Measurements from ENCODE around the gene CMTM8. TPM values are rescaled to one million over a fixed set of nuclear protein-coding genes. Genes with fewer than 3 reads are reported as not detected.
"Not testable (repeated sequence)": the region's sequence is repeated elsewhere in the genome, so short reads cannot be mapped to it uniquely, and the experiment has no call there.

CMTM8 gene
- total RNA-seq, 1 donor from 2014 or later = 9.0 TPM

GRCh38 chr3:32219537-32219936 lies 18.9 kb upstream of the CMTM8 start:
- no peak overlapping the region for H3K4me3 Mint-ChIP-seq
- H3K27me3 Mint-ChIP-seq = peaks cover 3% of the 10 kb centered on the region
- peaks cover 14% of the 10 kb centered on the region for H3K9me3 Mint-ChIP-seq
- H3K4me1 Mint-ChIP-seq (ENCODE audit: unreplicated experiment) = peaks cover 24% of the 10 kb centered on the region
- H3K36me3 Mint-ChIP-seq = no peaks in the 10 kb centered on the region
- H3K27ac Mint-ChIP-seq = no peak overlapping the region
- no peak for DNase-seq (ENCODE audit: extremely low spot score, unreplicated experiment)
- no peak for TF ChIP-seq CTCF (conservative IDR thresholded peaks at IDR 0.05)

GRCh38 chr3:32220006-32220405 lies 18.5 kb upstream of the CMTM8 start:
- no peaks in the 10 kb centered on the region for H3K36me3 Mint-ChIP-seq
- peaks cover 26% of the 10 kb centered on the region for H3K4me1 Mint-ChIP-seq (ENCODE audit: unreplicated experiment)
- H3K27ac Mint-ChIP-seq = no peak overlapping the region
- DNase-seq (ENCODE audit: extremely low spot score, unreplicated experiment) = no peak
- H3K9me3 Mint-ChIP-seq = peaks cover 14% of the 10 kb centered on the region
- TF ChIP-seq CTCF (conservative IDR thresholded peaks at IDR 0.05) = no peak
- no peak overlapping the region for H3K4me3 Mint-ChIP-seq
- peaks cover 3% of the 10 kb centered on the region for H3K27me3 Mint-ChIP-seq

DNA sequence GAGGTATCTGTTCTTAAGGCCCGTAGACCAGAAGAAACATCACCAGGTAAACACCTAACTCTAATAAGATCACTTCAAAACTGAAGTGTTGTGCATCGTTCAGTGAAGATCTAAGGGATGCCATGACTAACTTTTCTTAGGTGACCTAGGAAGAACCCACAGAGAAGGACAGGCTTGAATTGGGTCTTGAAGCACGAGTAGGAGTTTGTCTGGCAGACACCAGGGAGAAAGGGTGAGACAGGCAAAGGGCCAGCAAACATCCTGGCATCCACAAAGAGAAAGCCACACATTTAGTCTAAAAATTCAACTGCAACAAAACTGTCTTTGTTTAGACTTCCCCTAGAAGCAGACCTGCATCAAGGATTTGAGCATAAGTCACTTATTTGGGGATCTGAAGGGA lies 15.5 kb upstream of the CMTM8 start:
- Mint-ChIP-seq H3K27ac (no peak overlapping the region), H3K4me3 (no peak overlapping the region), H3K27me3 (peaks cover 3% of the 10 kb centered on the region), H3K4me1 (ENCODE audit: unreplicated experiment) (peaks cover 25% of the 10 kb centered on the region), H3K36me3 (no peaks in the 10 kb centered on the region), H3K9me3 (peaks cover 25% of the 10 kb centered on the region)
- no peak for TF ChIP-seq CTCF (conservative IDR thresholded peaks at IDR 0.05)
- DNase-seq (ENCODE audit: extremely low spot score, unreplicated experiment) = no peak

DNA sequence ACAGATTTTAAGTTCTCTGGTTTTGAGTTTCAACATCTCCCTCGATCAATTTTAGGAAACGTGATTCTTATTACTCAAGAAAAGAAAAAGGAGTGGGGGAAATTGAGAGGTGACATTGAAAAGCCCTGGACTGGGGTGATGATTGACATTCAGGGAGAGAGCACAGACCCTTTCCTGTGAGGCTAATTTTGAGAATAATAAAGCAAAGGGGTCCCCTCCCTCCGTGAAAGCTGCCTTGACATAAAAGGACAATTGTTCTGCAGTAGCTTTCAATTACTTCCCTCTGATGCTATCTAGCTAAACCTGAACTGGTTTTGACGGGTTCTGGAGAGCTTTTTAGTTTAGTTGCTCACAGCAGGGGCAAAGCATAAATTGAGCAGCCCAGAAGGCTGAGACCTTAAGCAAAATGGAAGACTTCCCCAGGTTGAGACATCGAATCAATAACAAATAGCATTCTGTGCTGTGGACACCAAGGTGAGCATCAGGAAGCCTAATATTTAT lies 14.4 kb upstream of the CMTM8 start:
- peak overlapping the region; percentile 45 for H3K27ac Mint-ChIP-seq
- no peak for TF ChIP-seq CTCF (conservative IDR thresholded peaks at IDR 0.05)
- peaks cover 25% of the 10 kb centered on the region for H3K4me1 Mint-ChIP-seq (ENCODE audit: unreplicated experiment)
- no peak for DNase-seq (ENCODE audit: extremely low spot score, unreplicated experiment)
- peaks cover 25% of the 10 kb centered on the region for H3K9me3 Mint-ChIP-seq
- no peak overlapping the region for H3K4me3 Mint-ChIP-seq
- peaks cover 3% of the 10 kb centered on the region for H3K27me3 Mint-ChIP-seq
- H3K36me3 Mint-ChIP-seq = no peaks in the 10 kb centered on the region

GRCh38 chr3:32226875-32227500 lies 11.5 kb upstream of the CMTM8 start:
- Mint-ChIP-seq H3K36me3 (no peaks in the 10 kb centered on the region), H3K27me3 (peaks cover 3% of the 10 kb centered on the region), H3K4me1 (ENCODE audit: unreplicated experiment) (peaks cover 25% of the 10 kb centered on the region), H3K4me3 (no peak overlapping the region), H3K27ac (peak overlapping the region; percentile 30), H3K9me3 (peaks cover 16% of the 10 kb centered on the region)
- TF ChIP-seq CTCF (conservative IDR thresholded peaks at IDR 0.05) = no peak
- DNase-seq (ENCODE audit: extremely low spot score, unreplicated experiment) = no peak

DNA sequence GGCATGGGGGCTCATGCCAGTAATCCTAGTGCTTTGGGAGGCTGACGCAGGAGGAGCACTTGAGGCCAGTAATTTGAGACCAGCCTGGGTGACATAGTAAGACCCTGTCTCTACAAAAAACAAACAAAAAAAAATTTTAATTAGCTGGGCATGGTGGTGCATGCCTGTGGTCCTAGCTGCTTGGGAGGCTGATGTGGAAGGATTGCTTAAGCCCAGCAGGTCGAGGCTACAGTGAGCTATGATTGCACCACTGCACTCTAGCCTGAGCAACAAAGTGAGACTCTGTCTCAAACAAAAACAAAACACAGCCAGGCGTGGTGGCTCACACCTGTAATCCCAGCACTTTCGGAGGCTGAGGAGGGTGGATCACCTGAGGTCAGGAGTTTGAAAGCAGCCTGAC lies 9.7 kb upstream of the CMTM8 start:
- H3K9me3 Mint-ChIP-seq = peaks cover 16% of the 10 kb centered on the region
- not testable (repeated sequence) for H3K36me3 Mint-ChIP-seq, H3K27me3 Mint-ChIP-seq

More for the DNA sequence above, 9.7 kb upstream of the CMTM8 start:
- not testable (repeated sequence) for H3K4me3 Mint-ChIP-seq; DNase-seq (ENCODE audit: extremely low spot score, unreplicated experiment); H3K27ac Mint-ChIP-seq
- peaks cover 21% of the 10 kb centered on the region for H3K4me1 Mint-ChIP-seq (ENCODE audit: unreplicated experiment)
